H1 (cell line): ENCODE results near the gene AMN. TPM values are rescaled to one million over a fixed set of nuclear protein-coding genes. Genes with fewer than 3 reads are reported as not detected.

Experiments
- ATF2 ChIP-seq: IDR thresholded peaks from 2 replicates; pipeline ENCODE4 v1.6.1; 2012; ENCODE audit warnings: low read length, inconsistent platforms
- ATF3 ChIP-seq: IDR thresholded peaks from 2 replicates; pipeline ENCODE4 v1.6.1; 2011; ENCODE audit warnings: low read depth, mild to moderate bottlenecking, low read length; ENCODE audit not compliant: insufficient read depth
- EP300 ChIP-seq, 2 experiments: IDR thresholded peaks; 1 replicate in 1 of 2; 2 replicates in 1 of 2; pipeline ENCODE4 v1.6.1; 2011 to 2012; ENCODE audit warnings: low read depth in 2 of 2, low read length in 2 of 2, mild to moderate bottlenecking in 2 of 2, borderline replicate concordance in 1 of 2, inconsistent platforms in 1 of 2, moderate library complexity in 1 of 2
- MAX ChIP-seq: IDR thresholded peaks from 2 replicates; pipeline ENCODE4 v1.6.1; 2012; ENCODE audit warnings: inconsistent platforms
- RNF2 ChIP-seq: fragments of 200-900, 300-1000 bp; sonication (generic); IDR thresholded peaks from 2 replicates; pipeline ENCODE4 v1.7.1; 2016; ENCODE audit warnings: borderline replicate concordance, low read depth, mild to moderate bottlenecking, antibody characterized with exemption, low read length; ENCODE audit not compliant: poor library complexity, severe bottlenecking; ENCODE audit errors: missing control alignments
- SP1 ChIP-seq: IDR thresholded peaks from 2 replicates; pipeline ENCODE4 v1.6.1; 2011; ENCODE audit warnings: low read depth, low read length
- polyA plus RNA-seq, 7 experiments: library from polyadenylated mRNA; depleted of rRNA in 3 of 7; stranded (reverse) in 5 of 7; unstranded in 2 of 7; fragments of >200 nt in 5 of 7; fragments of 200-250 nt in 2 of 7; gene quantifications; 1 replicate in 5 of 7; 2 replicates in 1 of 7; 4 replicates in 1 of 7; pipeline versions ENCODE4 v1.2.1 to v1.2.3, GENCODE V29; 2011 to 2013; ENCODE audit warnings: missing spikeins in 2 of 7, mixed read lengths in 2 of 7
- total RNA-seq: library from RNA; stranded (reverse); fragmentation: NEBNext Ultra II Directional; extraction: Animal tissue kit (Norgen Biotek cat#: 25700); gene quantifications from 2 replicates; pipeline ENCODE4 v1.2.1, GENCODE V29; 2021

AMN gene
- total and polyA plus RNA-seq, 2 of the 8 experiments (the other 6 are each of a cell fraction or from before 2014, with no cell fraction given): 0.77 to 1.5 TPM

GRCh38 chr14:102971314-102971713 is 48.9 kb downstream of the AMN start (continued):
- TF ChIP-seq ATF2: no peak
- no peak for TF ChIP-seq MAX
- TF ChIP-seq EP300 (IDR thresholded peaks at IDR 0.05; ENCODE audit: borderline replicate concordance in 1 of 2, low read depth in 2 of 2, low read length in 2 of 2): no peak
- no peak for TF ChIP-seq ATF3
- TF ChIP-seq RNF2: no peak
- no peak for TF ChIP-seq SP1
